Panc1 (cell line): ENCODE measurements around the gene SV2B. TPM values are rescaled to one million over a fixed set of nuclear protein-coding genes. Genes with fewer than 3 reads are reported as not detected.

Experiments used
- ATAC-seq: fragments of 200-7000 bp; cut with Tn5 transposase; 2 replicates; pipeline ENCODE4 v1.9.1; 2020; ENCODE audit warnings: mild to moderate bottlenecking, moderate library complexity
- BruUV-seq: library from RNA; stranded (reverse); fragments of 400-500 nt; replicated peaks from 2 replicates; lab custom pipeline; 2021; lab: Mats Ljungman, UMichigan
- CTCF ChIA-PET: fragments of 300-600 bp; sonication (Branson Sonifier 250); formaldehyde crosslinking; loops from one replicate; lab custom pipeline; 2022; ENCODE audit warnings: antibody characterized with exemption; lab: Charles Lee
- POLR2A ChIA-PET: fragments of 300-600 bp; sonication (Branson Sonifier 250); formaldehyde crosslinking; loops from one replicate; lab custom pipeline; 2022; ENCODE audit warnings: antibody characterized with exemption; lab: Charles Lee
- DNase-seq: peaks from one replicate; pipeline ENCODE4 v3.0.0-alpha.2; 2010; ENCODE audit warnings: low read depth, low spot score
- H3K27ac ChIP-seq: 2 replicates; pipeline ENCODE4 v1.5.1; 2011; ENCODE audit warnings: mild to moderate bottlenecking, low read length, inconsistent platforms
- H3K27me3 ChIP-seq: fragments of 200-500 bp; sonication (Bioruptor generic); 2 replicates; pipeline ENCODE4 v1.6.0; 2014; ENCODE audit warnings: low read length, inconsistent platforms; ENCODE audit not compliant: control insufficient read depth, insufficient read depth
- H3K36me3 ChIP-seq: fragments of 200-500 bp; sonication (Bioruptor generic); 2 replicates; pipeline ENCODE4 v1.5.1; 2014; ENCODE audit warnings: inconsistent platforms, mild to moderate bottlenecking, low read length, moderate library complexity; ENCODE audit not compliant: control insufficient read depth, insufficient read depth
- H3K4me1 ChIP-seq: 2 replicates; pipeline ENCODE4 v1.5.1; 2011; ENCODE audit warnings: inconsistent platforms, mild to moderate bottlenecking, low read length, moderate library complexity; ENCODE audit not compliant: control insufficient read depth, insufficient read depth
- H3K4me3 ChIP-seq, 2 experiments: 2 replicates each; pipeline ENCODE4 v1.5.1; 2011 to 2012; ENCODE audit warnings: low read depth in 2 of 2, low read length in 2 of 2, mild to moderate bottlenecking in 2 of 2, inconsistent platforms in 1 of 2, moderate library complexity in 1 of 2
- H3K9me3 ChIP-seq: fragments of 200-500 bp; sonication (Bioruptor generic); 2 replicates; pipeline ENCODE4 v1.5.1; 2014; ENCODE audit warnings: low read depth, mild to moderate bottlenecking, inconsistent platforms, low read length, moderate library complexity; ENCODE audit not compliant: control insufficient read depth, insufficient read depth
- POLR2AphosphoS5 ChIP-seq: IDR thresholded peaks from 2 replicates; pipeline ENCODE4 v1.6.1; 2012; ENCODE audit warnings: mild to moderate bottlenecking, low read depth, low read length, moderate library complexity
- SIN3A ChIP-seq: IDR thresholded peaks from 2 replicates; pipeline ENCODE4 v1.6.1; 2012; ENCODE audit warnings: low read depth, mild to moderate bottlenecking, low read length, moderate library complexity, borderline replicate concordance; ENCODE audit not compliant: insufficient read depth
- TCF7L2 ChIP-seq: IDR thresholded peaks from 2 replicates; pipeline ENCODE4 v1.6.1; 2011; ENCODE audit warnings: mild to moderate bottlenecking, low read depth, low read length, inconsistent platforms
- in situ Hi-C: cut with HindIII; loops from 2 replicates; pipeline ENCODE4 v1.10.0; 2016; ENCODE audit warnings: low sequenced_read_pairs, low pct_unique_long_range_greater_than_20kb
- intact Hi-C: fragments of 100-400 bp; cut with micrococcal nuclease; formaldehyde crosslinking; loops from one replicate; pipeline ENCODE4 v1.10.0; 2022; ENCODE audit not compliant: unreplicated experiment
- total RNA-seq: library from RNA; stranded (reverse); gene quantifications from one replicate; pipeline ENCODE4 v1.2.1, GENCODE V29; 2021; ENCODE audit not compliant: unreplicated experiment
- TF ChIP-seq, protein P1 (sequence below), 2 experiments: IDR thresholded peaks; 2 replicates each; pipeline ENCODE4 v1.6.1; 2011 to 2012; ENCODE audit warnings: low read depth in 2 of 2, control low read depth in 1 of 2, low read length in 1 of 2, mild to moderate bottlenecking in 1 of 2, moderate library complexity in 1 of 2; ENCODE audit not compliant: insufficient read depth in 1 of 2
- TF ChIP-seq, protein P2 (sequence below): fragments of 450-650 bp; IDR thresholded peaks from 2 replicates; pipeline ENCODE4 v1.5.1; 2017; ENCODE audit warnings: mild to moderate bottlenecking

SV2B gene
- total RNA-seq, 1 experiment from 2014 or later = not detected

DNA sequence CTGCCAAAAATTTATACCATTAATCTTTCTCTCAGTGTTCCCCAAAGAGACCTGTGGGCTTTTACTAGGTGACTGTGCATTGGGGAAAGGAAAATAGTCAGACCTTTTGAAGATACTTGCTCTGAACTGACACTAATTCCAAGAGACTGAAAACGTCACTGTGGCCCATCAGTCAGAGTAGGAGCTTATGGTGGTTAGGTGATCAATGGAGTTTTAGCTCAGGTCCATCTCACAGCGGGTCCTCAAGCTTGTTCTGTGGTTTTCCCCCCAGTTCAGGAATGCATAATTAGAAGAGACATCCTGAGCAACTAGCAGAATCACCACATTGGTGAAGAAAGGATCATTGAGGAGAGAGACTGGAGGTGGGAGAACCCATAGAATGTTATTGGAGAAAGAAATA lies 134.7 kb downstream of the SV2B start:
- TF ChIP-seq POLR2AphosphoS5 (no peak), SIN3A (no peak), TCF7L2 (no peak)
- TF ChIP-seq, protein P1, sequence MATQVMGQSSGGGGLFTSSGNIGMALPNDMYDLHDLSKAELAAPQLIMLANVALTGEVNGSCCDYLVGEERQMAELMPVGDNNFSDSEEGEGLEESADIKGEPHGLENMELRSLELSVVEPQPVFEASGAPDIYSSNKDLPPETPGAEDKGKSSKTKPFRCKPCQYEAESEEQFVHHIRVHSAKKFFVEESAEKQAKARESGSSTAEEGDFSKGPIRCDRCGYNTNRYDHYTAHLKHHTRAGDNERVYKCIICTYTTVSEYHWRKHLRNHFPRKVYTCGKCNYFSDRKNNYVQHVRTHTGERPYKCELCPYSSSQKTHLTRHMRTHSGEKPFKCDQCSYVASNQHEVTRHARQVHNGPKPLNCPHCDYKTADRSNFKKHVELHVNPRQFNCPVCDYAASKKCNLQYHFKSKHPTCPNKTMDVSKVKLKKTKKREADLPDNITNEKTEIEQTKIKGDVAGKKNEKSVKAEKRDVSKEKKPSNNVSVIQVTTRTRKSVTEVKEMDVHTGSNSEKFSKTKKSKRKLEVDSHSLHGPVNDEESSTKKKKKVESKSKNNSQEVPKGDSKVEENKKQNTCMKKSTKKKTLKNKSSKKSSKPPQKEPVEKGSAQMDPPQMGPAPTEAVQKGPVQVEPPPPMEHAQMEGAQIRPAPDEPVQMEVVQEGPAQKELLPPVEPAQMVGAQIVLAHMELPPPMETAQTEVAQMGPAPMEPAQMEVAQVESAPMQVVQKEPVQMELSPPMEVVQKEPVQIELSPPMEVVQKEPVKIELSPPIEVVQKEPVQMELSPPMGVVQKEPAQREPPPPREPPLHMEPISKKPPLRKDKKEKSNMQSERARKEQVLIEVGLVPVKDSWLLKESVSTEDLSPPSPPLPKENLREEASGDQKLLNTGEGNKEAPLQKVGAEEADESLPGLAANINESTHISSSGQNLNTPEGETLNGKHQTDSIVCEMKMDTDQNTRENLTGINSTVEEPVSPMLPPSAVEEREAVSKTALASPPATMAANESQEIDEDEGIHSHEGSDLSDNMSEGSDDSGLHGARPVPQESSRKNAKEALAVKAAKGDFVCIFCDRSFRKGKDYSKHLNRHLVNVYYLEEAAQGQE (IDR thresholded peaks at IDR 0.05; ENCODE audit: insufficient read depth in 1 of 2, low read depth in 2 of 2, low read length in 1 of 2) = no peak
- TF ChIP-seq, protein P2, sequence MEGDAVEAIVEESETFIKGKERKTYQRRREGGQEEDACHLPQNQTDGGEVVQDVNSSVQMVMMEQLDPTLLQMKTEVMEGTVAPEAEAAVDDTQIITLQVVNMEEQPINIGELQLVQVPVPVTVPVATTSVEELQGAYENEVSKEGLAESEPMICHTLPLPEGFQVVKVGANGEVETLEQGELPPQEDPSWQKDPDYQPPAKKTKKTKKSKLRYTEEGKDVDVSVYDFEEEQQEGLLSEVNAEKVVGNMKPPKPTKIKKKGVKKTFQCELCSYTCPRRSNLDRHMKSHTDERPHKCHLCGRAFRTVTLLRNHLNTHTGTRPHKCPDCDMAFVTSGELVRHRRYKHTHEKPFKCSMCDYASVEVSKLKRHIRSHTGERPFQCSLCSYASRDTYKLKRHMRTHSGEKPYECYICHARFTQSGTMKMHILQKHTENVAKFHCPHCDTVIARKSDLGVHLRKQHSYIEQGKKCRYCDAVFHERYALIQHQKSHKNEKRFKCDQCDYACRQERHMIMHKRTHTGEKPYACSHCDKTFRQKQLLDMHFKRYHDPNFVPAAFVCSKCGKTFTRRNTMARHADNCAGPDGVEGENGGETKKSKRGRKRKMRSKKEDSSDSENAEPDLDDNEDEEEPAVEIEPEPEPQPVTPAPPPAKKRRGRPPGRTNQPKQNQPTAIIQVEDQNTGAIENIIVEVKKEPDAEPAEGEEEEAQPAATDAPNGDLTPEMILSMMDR = no peak
- no peaks in the 10 kb centered on the region for H3K36me3 ChIP-seq
- H3K4me3 ChIP-seq = no peak overlapping the region
- H3K4me1 ChIP-seq = no peaks in the 10 kb centered on the region
- H3K27ac ChIP-seq = no peak overlapping the region
- ChIA-PET POLR2A (no interaction called here), CTCF (interaction anchor here (0.7 kb wide), 1 partner anchor 289 kb away, joined by 3 read pairs; no protein-coding TSS in a partner anchor)
- no peaks in the 10 kb centered on the region for H3K9me3 ChIP-seq
- DNase-seq (no peak), ATAC-seq (no peak)
- no TSS peak for BruUV-seq
- in situ Hi-C loops (no loop called here), intact Hi-C loops (no loop called here)
- H3K27me3 ChIP-seq = peaks cover 30% of the 10 kb centered on the region

DNA sequence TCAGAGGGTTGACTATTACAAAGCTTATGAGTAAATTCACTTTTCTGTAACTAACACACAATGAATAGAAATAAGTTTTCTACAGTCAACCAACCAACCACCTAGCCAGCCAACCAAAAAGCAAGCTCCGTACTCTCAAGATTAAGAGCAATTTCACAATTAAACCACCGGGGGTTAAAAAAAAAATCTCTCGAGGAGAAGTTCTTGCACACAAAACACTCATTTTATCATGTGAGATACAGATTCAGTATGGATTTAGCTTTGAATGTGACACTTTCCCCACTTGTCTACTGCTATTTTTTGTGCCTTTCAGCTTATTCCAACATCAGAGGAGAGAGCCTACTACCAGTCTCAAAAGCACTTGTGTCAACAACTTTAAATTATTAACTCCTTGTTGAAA lies 135.3 kb downstream of the SV2B start:
- Histone ChIP-seq H3K4me3 (no peak overlapping the region), H3K27me3 (peaks cover 35% of the 10 kb centered on the region), H3K27ac (no peak overlapping the region), H3K9me3 (no peaks in the 10 kb centered on the region), H3K36me3 (no peaks in the 10 kb centered on the region), H3K4me1 (no peaks in the 10 kb centered on the region)
- intact Hi-C loops = no loop called here
- no peak for DNase-seq
- no TSS peak for BruUV-seq
- TF ChIP-seq SIN3A (no peak), POLR2AphosphoS5 (no peak), TCF7L2 (no peak)
- TF ChIP-seq, protein P1 (IDR thresholded peaks at IDR 0.05; ENCODE audit: insufficient read depth in 1 of 2, low read depth in 2 of 2, low read length in 1 of 2) = no peak
- TF ChIP-seq, protein P2 = no peak
- ChIA-PET POLR2A (no interaction called here), CTCF (interaction anchor here (0.7 kb wide), 1 partner anchor 290 kb away, joined by 3 read pairs; no protein-coding TSS in a partner anchor)
- in situ Hi-C loops = no loop called here
- ATAC-seq = no peak
